Thyroid gland (tissue), 4 donors: ENCODE data around the gene MED9. TPM values are rescaled to one million over a fixed set of nuclear protein-coding genes. Genes with fewer than 3 reads are reported as not detected.
A peak's percentile ranks its signal among the peaks of the same experiment; 100 is the strongest.

Source experiments
- DNase-seq, 2 donors: peaks; one replicate each; pipeline ENCODE4 v3.0.0-alpha.2; 2019
- H3K27ac ChIP-seq, 3 donors: fragments of 200-600 bp; sonication (generic); 1 replicate in 2 of 3; 2 replicates in 1 of 3; pipeline ENCODE4 v1.5.1; 2016 to 2019; ENCODE audit warnings: mild to moderate bottlenecking in 1 of 3, moderate library complexity in 1 of 3
- H3K27me3 ChIP-seq: fragments of 200-600 bp; sonication (generic); one replicate; pipeline ENCODE4 v1.5.1; 2019
- H3K36me3 ChIP-seq, 2 donors: fragments of 200-600 bp; sonication (generic); one replicate each; pipeline ENCODE4 v1.5.1; 2016 to 2019
- H3K4me1 ChIP-seq, 2 donors: fragments of 200-600 bp; sonication (generic); one replicate each; pipeline ENCODE4 v1.5.1; 2017 to 2019
- H3K4me3 ChIP-seq, 3 donors: fragments of 200-600 bp; sonication (generic); replicated peaks in 1 of 3; 1 replicate in 2 of 3; 2 replicates in 1 of 3; pipeline ENCODE4 v1.5.1; 2016; ENCODE audit warnings: mild to moderate bottlenecking in 1 of 3
- H3K9me3 ChIP-seq: fragments of 200-600 bp; sonication (generic); one replicate; pipeline ENCODE4 v1.5.1; 2017
- CTCF ChIP-seq, 6 experiments: fragments of 200-600 bp in 3 of 6; fragments of 450-650 bp in 3 of 6; sonication (generic) in 3 of 6; IDR thresholded peaks; one replicate each; pipeline ENCODE4 v1.5.1; 2016 to 2019; ENCODE audit warnings: antibody characterized with exemption in 6 of 6, mild to moderate bottlenecking in 2 of 6, inconsistent platforms in 1 of 6, moderate library complexity in 1 of 6
- POLR2A ChIP-seq, 2 donors: fragments of 450-650 bp; IDR thresholded peaks; one replicate each; pipeline ENCODE4 v1.6.1; 2017; ENCODE audit warnings: antibody characterized with exemption in 2 of 2, mild to moderate bottlenecking in 2 of 2, moderate library complexity in 1 of 2
- WGBS, 2 donors: methylation state at CpG; one replicate each; pipeline ENCODE4 v1.1.5; 2017; 5-methylcytosine and 5-hydroxymethylcytosine counted together
- intact Hi-C: fragments of 100-400 bp; cut with DNase I; formaldehyde crosslinking; loops from one replicate; pipeline ENCODE4 v1.15.1; 2023
- total RNA-seq, 4 donors: library from RNA; depleted of rRNA; stranded (reverse); fragments of >200 nt; gene quantifications; one replicate each; pipeline ENCODE4 v1.2.3, GENCODE V29; 2016

Gene MED9
- total RNA-seq, 4 donors from 2014 or later: 27.9 to 35.4 (median 30.8) TPM

- peaks cover 18 to 21% of the 10 kb centered on the region in 2 donors for H3K36me3 ChIP-seq
- H3K27me3 ChIP-seq: no peaks in the 10 kb centered on the region
- WGBS, 2 donors: 2 to 4% methylated on average over 16 to 46 of the region's 71 CpGs
- H3K27ac ChIP-seq: peak overlapping the region; percentile 85 to 96 (median 86)
- DNase-seq: peak; percentile 61 to 63
- H3K4me1 ChIP-seq: peaks cover 7 to 18% of the 10 kb centered on the region in 2 donors
- peak in 1 of 6 experiments; percentile 3 for TF ChIP-seq CTCF (IDR thresholded peaks at IDR 0.05)
- peak in 1 of 2 donors; percentile 32 for TF ChIP-seq POLR2A (IDR thresholded peaks at IDR 0.05)
- intact Hi-C loops: loop anchor here (5.0 kb wide), 2 partner anchors 72 to 138 kb away; no protein-coding TSS in a partner anchor
- H3K9me3 ChIP-seq: no peaks in the 10 kb centered on the region
- H3K4me3 ChIP-seq: peak overlapping the region; percentile 2 to 80 (median 76)
These were observed 18.2 kb downstream of the MED9 start for GRCh38 chr17:17494870-17495535.

GRCh38 chr17:17495536-17496188 lies 18.9 kb downstream of the MED9 start:
- peak overlapping the region; percentile 85 to 96 (median 86) for H3K27ac ChIP-seq
- WGBS, 2 donors: 2 to 6% methylated on average over 25 to 36 of the region's 65 CpGs
- H3K9me3 ChIP-seq: no peaks in the 10 kb centered on the region
- no peaks in the 10 kb centered on the region for H3K27me3 ChIP-seq
- peaks cover 18 to 21% of the 10 kb centered on the region in 2 donors for H3K36me3 ChIP-seq
- H3K4me3 ChIP-seq: peak overlapping the region; percentile 2 to 80 (median 76)
- DNase-seq: peak; percentile 17 to 32
- peaks cover 7 to 18% of the 10 kb centered on the region in 2 donors for H3K4me1 ChIP-seq
- intact Hi-C loops: loop anchor here (5.0 kb wide), 2 partner anchors 72 to 138 kb away; no protein-coding TSS in a partner anchor
- TF ChIP-seq POLR2A (IDR thresholded peaks at IDR 0.05) (no peak), CTCF (IDR thresholded peaks at IDR 0.05) (no peak)

GRCh38 chr17:17496189-17497064 lies 19.6 kb downstream of the MED9 start, which contains the start of gene RASD1:
RASD1 (minus strand) TSS chr17:17496395; CDS start chr17:17496181, 214 bp downstream.
- DNase-seq: peak; percentile 91
- WGBS, 2 donors: 0 to 1% methylated on average over 27 to 46 of the region's 93 CpGs
- H3K27me3 ChIP-seq: no peaks in the 10 kb centered on the region
- H3K4me1 ChIP-seq: peaks cover 7 to 18% of the 10 kb centered on the region in 2 donors
- H3K9me3 ChIP-seq: no peaks in the 10 kb centered on the region
- TF ChIP-seq CTCF (IDR thresholded peaks at IDR 0.05): peak; percentile 31 to 99 (median 94)
- peak; percentile 99 to 100 for TF ChIP-seq POLR2A (IDR thresholded peaks at IDR 0.05)
- peak within 1 kb of the TSS; percentile 85 to 96 (median 94) for H3K27ac ChIP-seq
- intact Hi-C loops: loop anchor here (5.0 kb wide), 2 partner anchors 71 to 139 kb away; no protein-coding TSS in a partner anchor
- H3K4me3 ChIP-seq: peak within 1 kb of the TSS; percentile 9 to 80 (median 76)
- H3K36me3 ChIP-seq: peaks cover 17 to 18% of the 10 kb centered on the region in 2 donors

GRCh38 chr17:17497065-17497844 lies 20.5 kb downstream of the MED9 start:
- Histone ChIP-seq H3K36me3 (peaks cover 9 to 11% of the 10 kb centered on the region in 2 donors), H3K27me3 (no peaks in the 10 kb centered on the region), H3K9me3 (no peaks in the 10 kb centered on the region), H3K4me3 (peak overlapping the region in 2 of 3 donors; percentile 9 to 76), H3K4me1 (peaks cover 7 to 18% of the 10 kb centered on the region in 2 donors), H3K27ac (peak overlapping the region in 2 of 3 donors; percentile 85 to 96)
- WGBS, 2 donors: 38 to 62% methylated on average over 9 to 17 of the region's 19 CpGs
- TF ChIP-seq CTCF (IDR thresholded peaks at IDR 0.05) (no peak), POLR2A (IDR thresholded peaks at IDR 0.05) (no peak)
- intact Hi-C loops: loop anchor here (5.0 kb wide), 2 partner anchors 70 to 140 kb away; no protein-coding TSS in a partner anchor
- DNase-seq: no peak
